Osteocyte (in vitro differentiated cells): ENCODE data around the gene DPYD. TPM values are rescaled to one million over a fixed set of nuclear protein-coding genes. Genes with fewer than 3 reads are reported as not detected.

ENCODE experiments used
- DNase-seq: peaks from one replicate; pipeline ENCODE4 v3.0.0; 2021; ENCODE audit warnings: mixed read lengths; ENCODE audit not compliant: unreplicated experiment; ENCODE audit errors: extremely low spot score
- H3K27ac Mint-ChIP-seq: one replicate; pipeline ENCODE4 v1.8.0; 2021; ENCODE audit warnings: mild to moderate bottlenecking, mixed read lengths; ENCODE audit not compliant: unreplicated experiment
- H3K27me3 Mint-ChIP-seq: one replicate; pipeline ENCODE4 v1.8.0; 2021; ENCODE audit warnings: mixed read lengths; ENCODE audit not compliant: unreplicated experiment
- H3K36me3 Mint-ChIP-seq: one replicate; pipeline ENCODE4 v1.8.0; 2021; ENCODE audit warnings: mixed read lengths; ENCODE audit not compliant: unreplicated experiment
- H3K4me1 Mint-ChIP-seq: one replicate; pipeline ENCODE4 v1.8.0; 2021; ENCODE audit warnings: mixed read lengths; ENCODE audit not compliant: unreplicated experiment
- H3K4me3 Mint-ChIP-seq: one replicate; pipeline ENCODE4 v1.8.0; 2021; ENCODE audit warnings: mild to moderate bottlenecking, moderate library complexity, mixed read lengths; ENCODE audit not compliant: unreplicated experiment
- H3K9me3 Mint-ChIP-seq: one replicate; pipeline ENCODE4 v1.8.0; 2021; ENCODE audit warnings: mixed read lengths; ENCODE audit not compliant: unreplicated experiment
- total RNA-seq: library from RNA; stranded (reverse); gene quantifications from 2 replicates; pipeline ENCODE4 v1.2.1, GENCODE V29; 2021
- TF ChIP-seq, protein P1 (sequence below): fragments of 200-600 bp; sonication (generic); IDR thresholded peaks from 2 replicates; pipeline ENCODE4 v1.5.0; 2021; ENCODE audit warnings: antibody characterized with exemption, mild to moderate bottlenecking, moderate library complexity

The DPYD gene
- total RNA-seq, 1 donor from 2014 or later, result 44.0 TPM

DNA sequence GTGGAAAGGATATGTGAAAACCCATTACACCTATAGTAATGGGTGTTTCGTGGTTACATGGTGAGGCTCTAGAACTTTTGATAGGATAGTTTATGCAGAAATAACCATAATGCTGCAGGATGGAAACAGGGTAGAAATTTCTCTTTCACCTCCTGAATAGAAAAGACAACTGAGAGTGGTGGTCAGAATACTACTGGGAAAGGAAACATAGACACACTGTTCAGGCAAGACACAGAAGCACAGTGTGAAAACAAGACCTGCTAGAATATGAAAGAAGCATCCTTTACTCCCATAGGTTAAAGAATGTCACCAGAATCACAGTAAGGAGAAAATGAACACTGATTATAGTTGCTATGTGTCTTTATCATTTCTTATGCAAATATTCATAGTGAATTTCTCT lies 496.6 kb downstream of the DPYD start:
- Mint-ChIP-seq H3K27me3 (no peaks in the 10 kb centered on the region), H3K36me3 (peaks cover 9% of the 10 kb centered on the region), H3K9me3 (no peaks in the 10 kb centered on the region), H3K4me1 (no peaks in the 10 kb centered on the region), H3K27ac (no peak overlapping the region), H3K4me3 (no peak overlapping the region)
- no peak for DNase-seq
- TF ChIP-seq, protein P1, sequence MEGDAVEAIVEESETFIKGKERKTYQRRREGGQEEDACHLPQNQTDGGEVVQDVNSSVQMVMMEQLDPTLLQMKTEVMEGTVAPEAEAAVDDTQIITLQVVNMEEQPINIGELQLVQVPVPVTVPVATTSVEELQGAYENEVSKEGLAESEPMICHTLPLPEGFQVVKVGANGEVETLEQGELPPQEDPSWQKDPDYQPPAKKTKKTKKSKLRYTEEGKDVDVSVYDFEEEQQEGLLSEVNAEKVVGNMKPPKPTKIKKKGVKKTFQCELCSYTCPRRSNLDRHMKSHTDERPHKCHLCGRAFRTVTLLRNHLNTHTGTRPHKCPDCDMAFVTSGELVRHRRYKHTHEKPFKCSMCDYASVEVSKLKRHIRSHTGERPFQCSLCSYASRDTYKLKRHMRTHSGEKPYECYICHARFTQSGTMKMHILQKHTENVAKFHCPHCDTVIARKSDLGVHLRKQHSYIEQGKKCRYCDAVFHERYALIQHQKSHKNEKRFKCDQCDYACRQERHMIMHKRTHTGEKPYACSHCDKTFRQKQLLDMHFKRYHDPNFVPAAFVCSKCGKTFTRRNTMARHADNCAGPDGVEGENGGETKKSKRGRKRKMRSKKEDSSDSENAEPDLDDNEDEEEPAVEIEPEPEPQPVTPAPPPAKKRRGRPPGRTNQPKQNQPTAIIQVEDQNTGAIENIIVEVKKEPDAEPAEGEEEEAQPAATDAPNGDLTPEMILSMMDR, result no peak

- H3K27me3 Mint-ChIP-seq, result no peaks in the 10 kb centered on the region
- TF ChIP-seq, protein P1, result no peak
Measured at GRCh38 chr1:97423403-97423802, 497.4 kb downstream of the DPYD start.

DNA sequence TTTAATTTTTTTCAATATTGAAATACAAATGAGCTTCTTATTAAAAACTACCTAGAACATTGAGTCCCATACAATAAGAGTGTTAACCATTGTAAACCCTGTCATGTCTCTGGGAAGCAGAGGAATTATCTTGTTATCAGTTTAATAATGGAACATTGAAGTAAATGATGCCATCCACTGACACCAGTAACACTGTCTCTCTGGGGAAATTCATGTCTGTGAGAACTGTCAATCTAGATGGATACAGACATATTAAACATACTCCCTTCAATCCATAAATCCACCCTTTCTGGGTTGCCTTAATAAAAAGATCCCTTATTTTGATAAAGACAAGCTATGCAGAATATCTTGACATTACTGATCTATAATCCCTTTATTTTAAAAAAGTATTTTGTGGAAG lies 503.2 kb downstream of the DPYD start:
- H3K27ac Mint-ChIP-seq, result no peak overlapping the region
- H3K4me1 Mint-ChIP-seq, result no peaks in the 10 kb centered on the region
- H3K9me3 Mint-ChIP-seq, result no peaks in the 10 kb centered on the region
- H3K27me3 Mint-ChIP-seq, result no peaks in the 10 kb centered on the region
- H3K36me3 Mint-ChIP-seq, result peaks cover 5% of the 10 kb centered on the region
- no peak overlapping the region for H3K4me3 Mint-ChIP-seq
- TF ChIP-seq, protein P1, result no peak
- DNase-seq, result no peak

More at GRCh38 chr1:97423403-97423802, 497.4 kb downstream of the DPYD start:
- Mint-ChIP-seq H3K36me3 (peaks cover 9% of the 10 kb centered on the region), H3K4me1 (no peaks in the 10 kb centered on the region), H3K9me3 (no peaks in the 10 kb centered on the region), H3K4me3 (no peak overlapping the region), H3K27ac (no peak overlapping the region)
- DNase-seq, result no peak

DNA sequence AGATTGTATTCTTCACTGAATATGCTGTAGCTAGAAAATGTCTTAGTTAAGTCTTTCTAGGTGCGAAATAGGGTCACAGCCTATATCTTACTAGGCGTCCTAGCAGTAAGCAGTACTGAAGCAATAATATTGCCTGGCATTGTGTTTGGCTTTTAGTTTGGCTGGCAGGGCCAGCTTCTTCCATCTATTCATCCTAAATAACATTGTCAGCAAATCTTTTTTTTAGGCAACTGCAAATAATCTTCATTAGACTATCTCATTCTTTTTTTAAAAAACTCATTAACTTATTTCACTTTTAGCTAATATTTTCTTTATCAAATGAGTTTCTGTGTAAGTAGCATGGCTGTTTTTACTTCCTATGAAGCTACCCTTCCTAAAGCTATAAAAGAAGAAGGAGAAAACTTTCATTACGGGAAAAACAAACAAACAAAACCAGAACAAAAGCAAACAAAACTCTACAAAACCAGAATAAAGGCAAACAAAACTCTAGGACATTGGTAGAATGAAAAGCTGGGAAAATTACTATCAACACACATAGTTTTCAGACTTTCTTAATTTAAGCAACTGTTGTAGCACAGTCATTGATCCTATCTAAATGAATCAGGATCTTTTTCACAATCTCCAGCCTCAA lies 506.0 kb downstream of the DPYD start:
- Mint-ChIP-seq H3K27ac (no peak overlapping the region), H3K36me3 (peaks cover under 1% of the 10 kb centered on the region), H3K9me3 (no peaks in the 10 kb centered on the region), H3K4me3 (no peak overlapping the region), H3K27me3 (no peaks in the 10 kb centered on the region), H3K4me1 (no peaks in the 10 kb centered on the region)
- DNase-seq, result no peak
- TF ChIP-seq, protein P1, result no peak

DNA sequence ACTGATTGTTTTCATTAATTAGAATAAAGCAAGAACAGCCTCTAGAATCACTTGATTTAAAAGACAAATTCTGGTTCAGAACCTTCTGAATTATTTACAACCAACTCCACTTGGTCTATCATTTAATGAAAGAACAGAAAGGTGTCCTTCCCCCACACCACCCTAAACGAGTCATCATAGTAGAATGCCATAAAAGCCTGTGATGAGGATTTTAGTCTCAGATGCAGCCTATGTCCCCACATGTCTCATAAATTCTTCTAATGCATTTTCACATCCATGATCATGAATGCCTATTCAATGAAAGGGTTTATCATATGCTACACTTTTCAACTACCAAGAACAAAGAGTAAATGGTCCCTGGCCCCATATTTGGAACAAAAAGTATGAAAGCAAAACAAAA lies 508.1 kb downstream of the DPYD start:
- H3K27me3 Mint-ChIP-seq, result no peaks in the 10 kb centered on the region
- no peak overlapping the region for H3K27ac Mint-ChIP-seq
- H3K9me3 Mint-ChIP-seq, result peaks cover 3% of the 10 kb centered on the region
- no peaks in the 10 kb centered on the region for H3K4me1 Mint-ChIP-seq
- peaks cover 10% of the 10 kb centered on the region for H3K36me3 Mint-ChIP-seq
- DNase-seq, result no peak
- H3K4me3 Mint-ChIP-seq, result no peak overlapping the region
- TF ChIP-seq, protein P1, result no peak
